GM23248 (cell line): ENCODE measurements around the gene ATG9A. TPM values are rescaled to one million over a fixed set of nuclear protein-coding genes. Genes with fewer than 3 reads are reported as not detected.

ENCODE experiments used
- DNase-seq: peaks from one replicate; pipeline ENCODE4 v3.0.0-alpha.2; 2015
- H2AFZ ChIP-seq: fragments of 200-600 bp; sonication (generic); 2 replicates; pipeline ENCODE4 v1.6.1; 2016; ENCODE audit warnings: antibody characterized with exemption
- H3F3A ChIP-seq: fragments of 200-600 bp; sonication (generic); 2 replicates; pipeline ENCODE4 v1.6.1; 2016; ENCODE audit warnings: mild to moderate bottlenecking, antibody characterized with exemption, mixed run types; ENCODE audit not compliant: insufficient read depth
- H3K27ac ChIP-seq: fragments of 200-600 bp; sonication (generic); 2 replicates; pipeline ENCODE4 v1.5.1; 2016; ENCODE audit warnings: mild to moderate bottlenecking
- H3K27me3 ChIP-seq: fragments of 200-600 bp; sonication (generic); replicated peaks from 2 replicates; pipeline ENCODE4 v1.6.1; 2016; ENCODE audit warnings: mild to moderate bottlenecking; ENCODE audit not compliant: insufficient read depth
- H3K36me3 ChIP-seq: fragments of 200-600 bp; sonication (generic); 2 replicates; pipeline ENCODE4 v1.6.1; 2016; ENCODE audit warnings: low read depth, mild to moderate bottlenecking
- H3K4me1 ChIP-seq: fragments of 200-600 bp; sonication (generic); 2 replicates; pipeline ENCODE4 v1.6.1; 2016; ENCODE audit warnings: mild to moderate bottlenecking; ENCODE audit not compliant: insufficient read depth
- H3K4me2 ChIP-seq: fragments of 200-600 bp; sonication (generic); one replicate; pipeline ENCODE4 v1.6.1; 2016; ENCODE audit warnings: mild to moderate bottlenecking; ENCODE audit not compliant: unreplicated experiment
- H3K4me3 ChIP-seq: fragments of 200-600 bp; sonication (generic); 2 replicates; pipeline ENCODE4 v1.5.1; 2016; ENCODE audit warnings: mild to moderate bottlenecking
- H3K79me2 ChIP-seq: fragments of 200-600 bp; sonication (generic); 2 replicates; pipeline ENCODE4 v1.6.1; 2016; ENCODE audit warnings: mild to moderate bottlenecking; ENCODE audit not compliant: insufficient read depth
- H3K9ac ChIP-seq: fragments of 200-600 bp; sonication (generic); 2 replicates; pipeline ENCODE4 v1.6.1; 2016; ENCODE audit warnings: mild to moderate bottlenecking
- H3K9me2 ChIP-seq: fragments of 200-600 bp; sonication (generic); 2 replicates; pipeline ENCODE4 v1.6.1; 2016; ENCODE audit warnings: mixed run types, mild to moderate bottlenecking, moderate library complexity; ENCODE audit not compliant: insufficient read depth
- H3K9me3 ChIP-seq: fragments of 200-600 bp; sonication (generic); one replicate; pipeline ENCODE4 v1.6.1; 2017; ENCODE audit warnings: low read depth
- H4K20me1 ChIP-seq: fragments of 200-600 bp; sonication (generic); 2 replicates; pipeline ENCODE4 v1.6.0; 2016; ENCODE audit not compliant: insufficient read depth
- EZH2 ChIP-seq: fragments of 200-600 bp; sonication (generic); IDR thresholded peaks from 2 replicates; pipeline ENCODE4 v1.6.1; 2018; ENCODE audit warnings: antibody characterized with exemption, mild to moderate bottlenecking; ENCODE audit not compliant: insufficient read depth, poor library complexity, severe bottlenecking
- EZH2phosphoT487 ChIP-seq: fragments of 200-600 bp; sonication (generic); IDR thresholded peaks from 2 replicates; pipeline ENCODE4 v1.6.1; 2018; ENCODE audit warnings: antibody characterized with exemption, moderate library complexity, mild to moderate bottlenecking, low read depth; ENCODE audit not compliant: insufficient read depth
- WGBS, 2 experiments: methylation state at CpG; one replicate each; pipeline ENCODE4 v1.1.6; 2015 to 2017; ENCODE audit warnings: low lambda C conversion rate in 2 of 2, low coverage in 1 of 2; ENCODE audit errors: missing lambda C conversion rate in 2 of 2; 5-methylcytosine and 5-hydroxymethylcytosine counted together
- in situ Hi-C: fragments of 300-500 bp; cut with MboI; formaldehyde crosslinking; loops from 2 replicates; pipeline ENCODE4 v1.15.0; 2020
- polyA plus RNA-seq: library from polyadenylated mRNA; unstranded; fragments of >200 nt; fragmentation: Nextera tagmentation; extraction: Ambion mirVana; gene quantifications from 2 replicates; pipeline ENCODE4 v1.2.1, GENCODE V29; 2016
- total RNA-seq: library from RNA; depleted of rRNA; stranded (reverse); fragments of >200 nt; shearing (Covaris generic); gene quantifications from 2 replicates; pipeline ENCODE4 v1.2.3, GENCODE V29; 2014

Gene ATG9A
- total and polyA plus RNA-seq, 2 experiments from 2014 or later = 68.5 to 84.4 TPM

DNA sequence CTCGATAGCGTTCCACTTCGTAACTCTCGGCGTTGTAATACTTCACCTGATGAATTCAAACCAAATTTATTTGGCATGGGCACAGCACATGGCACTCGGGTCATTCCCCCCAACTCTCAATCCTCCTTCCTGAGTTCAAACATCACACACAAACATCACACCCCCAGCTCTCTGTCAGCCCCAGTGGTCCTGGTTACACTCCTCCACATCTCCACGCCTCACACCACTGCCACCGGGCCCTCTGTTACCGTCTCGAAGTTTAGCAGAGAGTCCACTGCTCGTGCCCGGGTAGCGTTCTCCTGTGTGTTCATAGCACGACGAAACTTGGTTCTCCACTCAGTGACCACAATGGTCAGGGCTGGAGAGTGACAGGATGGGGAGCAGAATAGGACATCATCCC lies 15.3 kb downstream of the ATG9A start:
- 96 to 98% methylated on average over 15 of the region's 15 CpGs for WGBS, 2 experiments
- in situ Hi-C loops = no loop called here
- no peak overlapping the region for H3K4me3 ChIP-seq
- no peaks in the 10 kb centered on the region for H3K9me2 ChIP-seq
- H3K9me3 ChIP-seq = no peaks in the 10 kb centered on the region
- H4K20me1 ChIP-seq = no peaks in the 10 kb centered on the region
- no peak overlapping the region for H3K4me2 ChIP-seq
- H3K4me1 ChIP-seq = peaks cover 12% of the 10 kb centered on the region
- no peak overlapping the region for H2AFZ ChIP-seq
- H3F3A ChIP-seq = peaks cover 2% of the 10 kb centered on the region
- no peak overlapping the region for H3K9ac ChIP-seq
- TF ChIP-seq EZH2phosphoT487 (no peak), EZH2 (no peak)
- no peak for DNase-seq
- no peaks in the 10 kb centered on the region for H3K27me3 ChIP-seq
- H3K79me2 ChIP-seq = peaks cover 11% of the 10 kb centered on the region; the same call in 1 of the 2 replicates
- H3K36me3 ChIP-seq = no peaks in the 10 kb centered on the region
- H3K27ac ChIP-seq = no peak overlapping the region

DNA sequence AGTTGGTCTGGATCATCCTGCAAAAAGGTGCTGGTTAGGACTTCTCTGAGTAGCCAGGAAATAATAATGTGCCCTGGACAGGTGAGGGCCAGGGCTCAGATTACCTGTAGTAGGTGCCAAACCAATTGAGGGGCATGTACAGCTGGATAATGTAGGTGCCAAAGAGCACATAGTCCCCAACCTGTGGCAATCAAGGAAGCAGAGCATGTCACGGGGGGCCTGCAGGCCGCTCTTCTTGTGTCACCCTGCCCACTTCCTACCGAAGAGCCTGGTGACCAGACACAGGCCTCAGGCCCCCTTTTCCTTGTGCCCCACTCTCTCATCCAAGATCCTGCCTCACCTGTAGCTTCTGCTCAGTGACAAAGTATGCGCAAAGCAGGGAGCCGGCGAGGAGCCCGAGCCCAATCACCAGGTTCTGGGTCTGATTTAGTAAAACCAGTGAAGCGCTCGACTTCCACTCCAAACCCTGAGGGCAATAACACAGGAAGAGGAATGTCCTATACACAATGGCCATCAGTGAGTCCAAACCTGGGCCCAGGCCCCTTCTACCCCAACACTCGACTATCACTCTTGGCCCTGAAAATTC lies 15.9 kb downstream of the ATG9A start:
- H3K27me3 ChIP-seq = no peaks in the 10 kb centered on the region
- H3K4me2 ChIP-seq = no peak overlapping the region
- H3K9ac ChIP-seq = no peak overlapping the region
- TF ChIP-seq EZH2 (no peak), EZH2phosphoT487 (no peak)
- H3F3A ChIP-seq = 0 out of 2 replicates have a peak, but pooled peaks cover 2% of the 10 kb centered on the region
- no peak overlapping the region for H2AFZ ChIP-seq
- no peak overlapping the region for H3K4me3 ChIP-seq
- no peaks in the 10 kb centered on the region for H3K9me3 ChIP-seq
- no peak overlapping the region for H3K27ac ChIP-seq
- no peaks in the 10 kb centered on the region for H3K9me2 ChIP-seq
- whole genome bisulfite sequencing, 2 experiments = 97% methylated on average over 10 of the region's 10 CpGs
- no peaks in the 10 kb centered on the region for H4K20me1 ChIP-seq
- peaks cover 11% of the 10 kb centered on the region; the same call in 1 of the 2 replicates for H3K79me2 ChIP-seq
- in situ Hi-C loops = no loop called here
- no peaks in the 10 kb centered on the region for H3K36me3 ChIP-seq
- H3K4me1 ChIP-seq = peaks cover 10% of the 10 kb centered on the region
- DNase-seq = no peak

GRCh38 chr2:219213026-219213415 lies 16.4 kb downstream of the ATG9A start:
- in situ Hi-C loops = no loop called here
- H3K4me2 ChIP-seq = no peak overlapping the region
- no peak overlapping the region for H3K4me3 ChIP-seq
- no peaks in the 10 kb centered on the region for H4K20me1 ChIP-seq
- no peaks in the 10 kb centered on the region for H3K9me2 ChIP-seq
- H3K36me3 ChIP-seq = no peaks in the 10 kb centered on the region
- H3K9me3 ChIP-seq = no peaks in the 10 kb centered on the region
- no peak overlapping the region for H2AFZ ChIP-seq
- H3K79me2 ChIP-seq = peaks cover 14% of the 10 kb centered on the region; the same call in 1 of the 2 replicates
- 93 to 95% methylated on average over 8 of the region's 8 CpGs for WGBS, 2 experiments
- DNase-seq = no peak
- peaks cover 8% of the 10 kb centered on the region; the same call in 1 of the 2 replicates for H3F3A ChIP-seq
- H3K9ac ChIP-seq = no peak overlapping the region
- no peaks in the 10 kb centered on the region for H3K27me3 ChIP-seq
- peaks cover 14% of the 10 kb centered on the region for H3K4me1 ChIP-seq
- H3K27ac ChIP-seq = no peak overlapping the region
- TF ChIP-seq EZH2phosphoT487 = no peak
- no peak for TF ChIP-seq EZH2

GRCh38 chr2:219210886-219211362 lies 18.5 kb downstream of the ATG9A start:
- H3K9me2 ChIP-seq = no peaks in the 10 kb centered on the region
- H3K4me3 ChIP-seq = no peak overlapping the region
- H3K79me2 ChIP-seq = 0 out of 2 replicates have a peak, but pooled peaks cover 3% of the 10 kb centered on the region
- in situ Hi-C loops = no loop called here
- H2AFZ ChIP-seq = no peak overlapping the region
- H3K36me3 ChIP-seq = no peaks in the 10 kb centered on the region
- H3K4me2 ChIP-seq = no peak overlapping the region
- no peaks in the 10 kb centered on the region for H3K27me3 ChIP-seq
- WGBS, 2 experiments = 87 to 90% methylated on average over 9 of the region's 9 CpGs
- H3K27ac ChIP-seq = no peak overlapping the region
- no peaks in the 10 kb centered on the region for H4K20me1 ChIP-seq
- H3K4me1 ChIP-seq = peaks cover 11% of the 10 kb centered on the region; the same call in 1 of the 2 replicates
- peaks cover 17% of the 10 kb centered on the region for H3F3A ChIP-seq
- no peak for TF ChIP-seq EZH2phosphoT487
- no peak overlapping the region for H3K9ac ChIP-seq
- no peak for DNase-seq
- no peaks in the 10 kb centered on the region for H3K9me3 ChIP-seq
